Adrenal gland (tissue), 5 donors: ENCODE results near the gene SELP.

Source experiments
- CTCF ChIP-seq, 6 experiments: fragments of 450-650 bp in 4 of 6; fragments of 200-600 bp in 2 of 6; sonication (generic) in 1 of 6; IDR thresholded peaks; 1 replicate in 5 of 6; 2 replicates in 1 of 6; pipeline versions ENCODE4 v1.5.1 to v1.8.0; 2016 to 2021; ENCODE audit warnings: antibody characterized with exemption in 6 of 6, mild to moderate bottlenecking in 2 of 6, moderate library complexity in 1 of 6
- POLR2A ChIP-seq, 2 donors: fragments of 450-650 bp; IDR thresholded peaks; one replicate each; pipeline ENCODE4 v1.6.1; 2017; ENCODE audit warnings: antibody characterized with exemption in 2 of 2, mild to moderate bottlenecking in 2 of 2, moderate library complexity in 1 of 2
- donor health status: DM: no; HTN: no; CAD: no.

- TF ChIP-seq CTCF (IDR thresholded peaks at IDR 0.05) = no peak
- TF ChIP-seq POLR2A (IDR thresholded peaks at IDR 0.05) = no peak
These were observed 17.6 kb upstream of the SELP start for GRCh38 chr1:169647512-169647911.
